Prostate gland (tissue), 2 donors: ENCODE measurements around the gene NCOA1.

ENCODE experiments used
- CTCF ChIP-seq, 4 experiments: fragments of 200-600 bp in 2 of 4; fragments of 450-650 bp in 2 of 4; sonication (generic) in 2 of 4; IDR thresholded peaks; 1 replicate in 3 of 4; 2 replicates in 1 of 4; pipeline ENCODE4 v1.5.1; 2016 to 2019; ENCODE audit warnings: antibody characterized with exemption in 4 of 4, mild to moderate bottlenecking in 2 of 4, moderate library complexity in 2 of 4
- POLR2A ChIP-seq: fragments of 450-650 bp; IDR thresholded peaks from one replicate; pipeline ENCODE4 v1.6.1; 2016; ENCODE audit warnings: antibody characterized with exemption, mild to moderate bottlenecking

- TF ChIP-seq CTCF (IDR thresholded peaks at IDR 0.05), result no peak
- TF ChIP-seq POLR2A, result no peak
Observed at GRCh38 chr2:24651643-24652003, 160.6 kb downstream of the NCOA1 start.
